GM12878 (cell line): Measurements from ENCODE around the gene FBN2.

Experiments
- EZH2 ChIP-seq: IDR thresholded peaks from 2 replicates; pipeline ENCODE4 v1.6.1; 2012; ENCODE audit warnings: low read depth, mild to moderate bottlenecking, control low read depth, inconsistent platforms, low read length, borderline replicate concordance; ENCODE audit not compliant: control insufficient read depth
- HDAC2 ChIP-seq: fragments of 200-600 bp; sonication (generic); IDR thresholded peaks from 2 replicates; pipeline ENCODE4 v1.6.1; 2017
- JUND ChIP-seq: IDR thresholded peaks from 2 replicates; pipeline ENCODE4 v1.6.1; 2012; ENCODE audit warnings: low read depth, mild to moderate bottlenecking, low read length, improper control_type of control experiment, moderate library complexity
- MAX ChIP-seq: IDR thresholded peaks from 2 replicates; pipeline ENCODE4 v1.6.1; 2012; ENCODE audit warnings: low read depth, low read length, improper control_type of control experiment
- SIX5 ChIP-seq: IDR thresholded peaks from 2 replicates; pipeline ENCODE4 v1.6.1; 2011; ENCODE audit warnings: mild to moderate bottlenecking, low read depth, low read length, moderate library complexity; ENCODE audit not compliant: severe bottlenecking
- SMC3 ChIP-seq: IDR thresholded peaks from 2 replicates; pipeline ENCODE4 v1.6.1; 2011; ENCODE audit warnings: low read length, improper control_type of control experiment, borderline replicate concordance
- USF1 ChIP-seq: IDR thresholded peaks from 2 replicates; pipeline ENCODE4 v1.6.1; 2011; ENCODE audit warnings: borderline replicate concordance, low read depth, mild to moderate bottlenecking, moderate library complexity, mixed read lengths, low read length; ENCODE audit not compliant: insufficient read depth; ENCODE audit errors: extremely low read length
- ZNF274 ChIP-seq: IDR thresholded peaks from one replicate; pipeline ENCODE4 v1.8.0; 2011; ENCODE audit not compliant: insufficient read length, insufficient read depth

GRCh38 chr5:128512894-128513293 is 25.2 kb downstream of the FBN2 start:
- TF ChIP-seq SMC3 (no peak), ZNF274 (no peak), EZH2 (no peak), USF1 (no peak), MAX (no peak), SIX5 (no peak), HDAC2 (no peak), JUND (no peak)
